GM21381 (cell line): ENCODE measurements around the gene ANKRD17.

Experiments
- ATAC-seq: cut with Tn5 transposase; IDR thresholded peaks from one replicate; pipeline ENCODE4 v1.9.1; 2021; ENCODE audit warnings: mild to moderate bottlenecking, moderate library complexity; ENCODE audit not compliant: unreplicated experiment

ANKRD17 gene

GRCh38 chr4:73066928-73067327, 191.7 kb downstream of the ANKRD17 start:
- no peak for ATAC-seq

DNA sequence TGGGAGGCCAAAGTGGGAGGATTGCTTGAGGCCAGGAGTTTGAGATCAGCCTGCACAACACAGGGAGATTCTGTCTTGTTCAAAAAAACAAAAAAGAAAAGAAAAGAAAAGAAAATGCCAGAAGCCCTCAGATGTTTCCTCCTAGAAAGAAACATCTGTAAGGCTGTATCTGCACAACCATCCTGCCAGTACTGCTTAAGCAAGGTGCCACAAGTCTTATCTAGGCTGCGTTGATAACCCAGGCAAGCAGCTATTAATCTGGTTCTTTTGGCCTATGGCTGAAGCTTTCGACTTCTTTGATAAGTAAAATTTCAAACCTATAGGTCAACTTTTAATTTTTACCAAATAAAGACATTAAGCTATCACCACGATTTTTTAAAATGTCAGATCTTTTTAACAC, 192.2 kb downstream of the ANKRD17 start:
- no peak for ATAC-seq

DNA sequence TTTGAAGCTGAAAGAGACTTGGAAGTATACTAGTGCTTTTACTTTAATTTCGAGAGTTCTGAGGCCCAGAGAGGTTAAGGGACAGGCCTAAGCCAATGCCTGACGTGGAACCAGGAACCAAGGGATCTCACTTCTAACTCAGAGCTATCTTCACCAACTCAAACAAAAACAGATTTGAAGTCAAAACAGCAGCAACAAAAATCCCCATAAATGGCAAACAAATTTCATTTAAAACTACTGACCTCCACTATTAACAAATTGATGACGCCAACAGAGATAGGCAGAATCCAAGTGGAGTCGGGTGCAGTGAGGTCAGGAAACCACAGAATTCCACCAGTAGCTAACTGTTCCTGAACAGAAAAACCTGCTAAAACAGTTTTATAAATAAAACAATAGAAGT, 194.1 kb downstream of the ANKRD17 start:
- ATAC-seq, result no peak

DNA sequence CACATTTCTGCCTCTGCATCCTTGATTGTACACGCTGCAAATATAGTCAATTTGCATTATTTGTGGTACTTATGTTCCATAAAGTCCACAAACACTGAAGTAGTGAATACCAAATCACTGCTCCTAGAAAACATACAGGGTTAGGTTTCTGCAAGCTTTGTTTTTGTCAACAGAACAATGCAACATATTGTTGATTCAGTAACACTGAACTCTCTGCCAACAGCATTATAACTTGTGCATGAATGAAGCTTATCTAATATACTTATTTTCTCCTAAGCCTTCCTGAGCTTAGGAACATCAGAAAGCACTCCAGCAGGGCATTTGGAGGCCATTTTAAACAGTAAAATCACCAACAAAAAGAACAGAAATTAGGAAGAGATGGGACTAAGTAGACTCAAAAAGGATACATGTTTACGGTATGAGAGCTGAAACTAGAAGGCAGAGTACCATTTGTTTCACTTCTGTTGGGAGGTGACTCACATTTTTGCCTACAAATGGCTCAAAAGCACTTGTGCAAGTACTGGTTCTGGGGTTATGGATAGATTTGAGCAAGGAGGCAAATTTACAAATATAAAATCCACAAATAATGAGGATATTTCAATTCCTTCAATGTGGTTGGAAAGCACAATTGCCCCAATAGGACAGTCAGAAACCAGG, 203.2 kb downstream of the ANKRD17 start:
- no peak for ATAC-seq

GRCh38 chr4:73053974-73054480, 204.6 kb downstream of the ANKRD17 start:
- no peak for ATAC-seq

- no peak for ATAC-seq
These were observed 205.5 kb downstream of the ANKRD17 start for GRCh38 chr4:73053076-73053475.

DNA sequence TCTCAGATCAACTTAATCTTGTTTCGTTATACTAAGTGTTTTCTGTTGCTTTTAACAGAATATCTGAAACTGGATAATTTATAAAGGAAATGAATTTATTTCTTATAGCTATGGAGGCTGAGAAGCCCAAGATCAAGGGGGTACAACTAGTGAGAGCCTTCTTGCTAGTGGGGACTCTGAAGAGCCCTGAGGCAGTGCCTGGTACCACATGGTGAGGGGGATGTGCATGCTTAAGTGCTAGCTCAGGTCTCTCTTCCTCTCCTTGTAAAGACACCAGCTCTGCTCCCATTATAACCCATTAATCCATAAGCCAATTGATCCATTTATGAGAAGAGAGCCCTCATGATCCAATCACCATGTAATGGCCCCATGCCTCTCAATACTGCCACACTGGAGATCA, 207.0 kb downstream of the ANKRD17 start:
- ATAC-seq, result no peak

- ATAC-seq, result no peak
These were observed 212.7 kb downstream of the ANKRD17 start for GRCh38 chr4:73045879-73046278.

DNA sequence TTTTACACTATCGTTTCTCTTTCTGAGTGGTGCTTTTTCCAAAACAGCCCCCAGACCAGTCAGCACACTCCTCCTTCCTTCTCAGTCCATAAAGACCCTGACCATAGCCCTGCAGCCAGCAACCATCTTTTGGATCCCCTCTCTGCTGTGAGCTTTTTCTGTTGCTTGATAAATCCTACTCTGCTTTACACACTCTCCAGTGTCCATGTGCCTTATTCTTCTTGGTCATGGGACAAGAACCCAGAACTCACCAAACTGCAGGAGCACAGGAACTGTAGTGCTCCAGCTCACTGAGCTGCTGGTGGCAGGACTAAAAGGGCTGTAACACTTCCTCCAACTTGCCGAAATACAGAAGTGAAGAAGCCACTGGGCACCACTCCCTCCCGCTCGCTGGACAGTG, 221.5 kb downstream of the ANKRD17 start:
- ATAC-seq, result no peak

DNA sequence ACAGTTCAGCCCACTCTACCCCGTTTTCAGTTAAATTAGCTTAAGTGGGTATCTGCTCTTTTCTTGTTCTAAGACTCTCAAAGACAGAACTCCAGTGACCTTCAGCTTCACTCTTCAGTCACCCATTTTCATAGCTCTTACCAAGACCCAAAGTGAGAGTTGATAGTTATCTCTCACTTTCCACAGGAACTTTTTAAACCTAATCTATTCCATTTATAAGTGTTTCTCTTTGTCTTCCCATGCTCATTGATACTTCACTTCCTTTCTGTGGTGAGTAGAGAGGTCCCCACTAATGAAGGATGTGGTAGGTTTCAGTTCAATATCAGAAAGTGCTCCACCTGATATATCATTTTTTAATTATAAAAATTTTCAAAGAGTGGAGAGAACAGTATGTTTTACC, 222.5 kb downstream of the ANKRD17 start:
- ATAC-seq, result peak; percentile 45

- ATAC-seq, result no peak
These were observed 223.7 kb downstream of the ANKRD17 start for GRCh38 chr4:73034896-73035295.

- no peak for ATAC-seq
These were observed 230.0 kb downstream of the ANKRD17 start for GRCh38 chr4:73028621-73029020.
